H1 (cell line): ENCODE measurements around the gene RAB3C. TPM values are rescaled to one million over a fixed set of nuclear protein-coding genes. Genes with fewer than 3 reads are reported as not detected.

ENCODE experiments used
- USF2 ChIP-seq: IDR thresholded peaks from 2 replicates; pipeline ENCODE4 v1.6.1; 2011; ENCODE audit warnings: low read length, improper control_type of control experiment
- polyA plus RNA-seq, 7 experiments: library from polyadenylated mRNA; depleted of rRNA in 3 of 7; stranded (reverse) in 5 of 7; unstranded in 2 of 7; fragments of >200 nt in 5 of 7; fragments of 200-250 nt in 2 of 7; gene quantifications; 1 replicate in 5 of 7; 2 replicates in 1 of 7; 4 replicates in 1 of 7; pipeline versions ENCODE4 v1.2.1 to v1.2.3, GENCODE V29; 2011 to 2013; ENCODE audit warnings: missing spikeins in 2 of 7, mixed read lengths in 2 of 7
- total RNA-seq: library from RNA; stranded (reverse); fragmentation: NEBNext Ultra II Directional; extraction: Animal tissue kit (Norgen Biotek cat#: 25700); gene quantifications from 2 replicates; pipeline ENCODE4 v1.2.1, GENCODE V29; 2021

RAB3C gene
- total and polyA plus RNA-seq, 2 of the 8 experiments (the other 6 are each of a cell fraction or from before 2014, with no cell fraction given): 14.7 to 18.3 TPM

GRCh38 chr5:58886315-58887207 is 303.7 kb downstream of the RAB3C start (continued):
- no peak for TF ChIP-seq USF2
